Stomach (tissue), 4 donors: ENCODE measurements around the gene PPP1R9A.

Experiments
- CTCF ChIP-seq, 7 experiments: fragments of 450-650 bp in 4 of 7; fragments of 200-600 bp in 3 of 7; sonication (generic) in 3 of 7; IDR thresholded peaks; one replicate each; pipeline ENCODE4 v1.5.1; 2016 to 2019; ENCODE audit warnings: antibody characterized with exemption in 7 of 7, control low read depth in 2 of 7, mild to moderate bottlenecking in 1 of 7
- EP300 ChIP-seq: sonication (generic); formaldehyde crosslinking; IDR thresholded peaks from one replicate; pipeline ENCODE4 v1.6.1; 2017; ENCODE audit warnings: antibody characterized with exemption
- POLR2A ChIP-seq, 4 donors: fragments of 450-650 bp; IDR thresholded peaks; one replicate each; pipeline ENCODE4 v1.6.1; 2016; ENCODE audit warnings: antibody characterized with exemption in 4 of 4, control low read depth in 2 of 4, mild to moderate bottlenecking in 1 of 4, moderate library complexity in 1 of 4
- POLR2AphosphoS5 ChIP-seq, 3 donors: sonication (generic); formaldehyde crosslinking; IDR thresholded peaks; one replicate each; pipeline ENCODE4 v1.6.1; 2016; ENCODE audit warnings: antibody characterized with exemption in 3 of 3

- TF ChIP-seq CTCF (IDR thresholded peaks at IDR 0.05), result no peak
- no peak for TF ChIP-seq POLR2A (IDR thresholded peaks at IDR 0.05)
- no peak for TF ChIP-seq POLR2AphosphoS5 (IDR thresholded peaks at IDR 0.05)
- TF ChIP-seq EP300, result no peak
These were observed 184.9 kb downstream of the PPP1R9A start for GRCh38 chr7:95092324-95092723.
